ENCODE data around the gene COL9A3. TPM values are rescaled to one million over a fixed set of nuclear protein-coding genes. Genes with fewer than 3 reads are reported as not detected.

The COL9A3 gene
- total RNA-seq, 1 experiment from 2014 or later, result 136 TPM

DNA sequence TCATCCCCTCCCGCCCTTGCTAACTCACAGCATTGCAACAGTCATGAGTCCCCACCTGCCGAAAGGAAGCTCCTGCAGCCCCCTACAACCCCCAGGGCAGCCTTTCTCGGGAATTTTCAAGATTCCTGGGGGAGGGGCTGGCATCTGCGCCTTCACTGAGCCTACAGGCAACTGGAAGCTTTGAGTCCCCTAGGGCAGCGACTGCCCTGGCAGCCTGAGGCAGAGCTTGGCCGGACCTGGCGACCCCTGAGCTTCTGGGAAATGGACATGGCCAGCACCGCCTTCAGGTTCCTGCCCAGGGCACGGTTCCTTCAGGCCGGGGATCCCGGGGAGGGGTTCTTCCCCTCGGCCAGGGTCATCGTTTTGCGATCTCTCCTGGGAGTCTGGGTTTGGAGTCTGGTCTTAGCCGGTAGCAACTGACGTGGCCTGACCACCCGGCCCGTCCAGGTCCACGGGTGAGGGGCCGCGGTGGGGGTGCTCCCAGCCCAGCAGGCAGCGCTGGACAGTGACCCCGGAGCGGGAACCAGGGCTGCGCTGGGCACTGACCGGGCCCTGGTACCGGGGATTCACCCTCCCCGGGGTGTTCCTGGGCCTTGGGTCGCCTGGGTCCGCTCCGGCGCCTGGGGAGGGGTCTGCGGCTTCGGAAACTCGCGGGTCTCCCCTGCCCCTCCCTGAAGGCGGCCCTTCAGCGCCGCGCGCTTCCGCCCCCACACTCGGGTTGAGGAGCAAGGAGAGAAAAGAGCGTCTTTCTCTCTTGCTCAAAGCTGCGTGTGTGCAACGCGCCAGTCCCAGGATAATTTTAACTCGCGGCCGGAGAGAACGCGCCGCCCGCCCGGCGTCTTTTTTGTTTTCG is 593 bp upstream of the COL9A3 start:
- Mint-ChIP-seq H3K27ac (peak overlapping the region; percentile 76; the same call in 1 of the 2 replicates), H3K9me3 (no peaks in the 10 kb centered on the region), H3K4me3 (peak overlapping the region; percentile 65)

DNA sequence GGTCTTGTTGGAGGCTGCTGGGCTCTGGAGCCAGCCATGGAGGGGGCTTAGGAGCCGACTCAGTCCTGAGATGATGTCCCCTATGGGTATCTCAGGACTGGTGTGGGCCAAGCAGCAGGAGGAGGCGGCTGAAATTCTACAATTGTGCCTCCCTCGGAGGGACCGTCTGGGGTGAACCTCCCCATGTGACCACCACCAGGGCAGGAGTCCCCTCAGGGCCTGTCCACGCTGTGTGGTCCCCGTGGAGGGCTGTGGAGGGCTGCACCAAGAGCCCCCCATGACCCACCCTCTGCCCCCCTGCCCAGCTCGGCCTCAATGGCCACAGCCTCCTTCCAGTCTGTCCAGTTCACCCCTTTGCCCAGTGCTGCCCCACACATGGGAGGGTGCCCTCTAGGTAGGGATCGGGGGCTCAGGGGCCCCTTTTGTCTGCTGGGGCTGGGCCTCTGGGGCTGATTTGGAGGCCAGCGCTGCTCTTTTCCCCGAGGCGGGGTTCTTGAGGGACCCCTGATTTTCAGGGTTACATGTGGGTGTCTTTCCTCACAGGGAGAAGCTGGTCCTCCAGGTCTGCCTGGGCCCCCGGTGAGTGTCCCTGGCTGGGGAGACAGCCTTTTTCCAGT is 1.2 kb downstream of the COL9A3 start:
- Mint-ChIP-seq H3K36me3 (no peaks in the 10 kb centered on the region), H3K9me3 (no peaks in the 10 kb centered on the region), H3K27ac (no peak overlapping the region), H3K4me3 (peak overlapping the region; percentile 49), H3K27me3 (ENCODE audit: low read depth) (no peaks in the 10 kb centered on the region; the same call in 1 of the 2 replicates), H3K4me1 (peaks cover 18% of the 10 kb centered on the region)
- POLR2A ChIA-PET, result no interaction called here
- DNase-seq (ENCODE audit: low spot score) (no peak), ATAC-seq (no peak)
- CTCF ChIA-PET, result interaction anchor here (1.2 kb wide), 1 partner anchor 175 kb away, joined by 3 read pairs; the partner anchor contains the start of gene SLCO4A1
- TF ChIP-seq FOXP1 (CRISPR knock-in tag; IDR thresholded peaks at IDR 0.05; ENCODE audit: borderline replicate concordance) (no peak), TCF7 (CRISPR knock-in tag; IDR thresholded peaks at IDR 0.05; ENCODE audit: low read depth) (no peak), ZNF317 (CRISPR knock-in tag; IDR thresholded peaks at IDR 0.05; ENCODE audit: borderline replicate concordance, low read depth) (no peak), ZNF671 (CRISPR knock-in tag; IDR thresholded peaks at IDR 0.05) (no peak), ESRRA (CRISPR knock-in tag; IDR thresholded peaks at IDR 0.05; ENCODE audit: borderline replicate concordance) (no peak), ZBTB21 (CRISPR knock-in tag; IDR thresholded peaks at IDR 0.05; ENCODE audit: borderline replicate concordance) (no peak), NR3C1 (CRISPR knock-in tag; conservative IDR thresholded peaks at IDR 0.05; ENCODE audit: low read depth) (no peak), CBFB (CRISPR knock-in tag; IDR thresholded peaks at IDR 0.05; ENCODE audit: low read depth) (no peak)
- TF ChIP-seq, protein P1, sequence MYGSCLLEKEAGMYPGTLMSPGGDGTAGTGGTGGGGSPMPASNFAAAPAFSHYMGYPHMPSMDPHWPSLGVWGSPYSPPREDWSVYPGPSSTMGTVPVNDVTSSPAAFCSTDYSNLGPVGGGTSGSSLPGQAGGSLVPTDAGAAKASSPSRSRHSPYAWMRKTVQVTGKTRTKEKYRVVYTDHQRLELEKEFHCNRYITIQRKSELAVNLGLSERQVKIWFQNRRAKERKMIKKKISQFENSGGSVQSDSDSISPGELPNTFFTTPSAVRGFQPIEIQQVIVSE (CRISPR knock-in tag; IDR thresholded peaks at IDR 0.05; ENCODE audit: borderline replicate concordance), result no peak

More for the DNA sequence above, 593 bp upstream of the COL9A3 start:
- Mint-ChIP-seq H3K36me3 (peaks cover 3% of the 10 kb centered on the region; the same call in 1 of the 2 replicates), H3K27me3 (ENCODE audit: low read depth) (no peaks in the 10 kb centered on the region; the same call in 1 of the 2 replicates), H3K4me1 (peaks cover 14% of the 10 kb centered on the region)
- ATAC-seq (peak; percentile 74), DNase-seq (ENCODE audit: low spot score) (peak; percentile 88)
- TF ChIP-seq TEAD1 (CRISPR knock-in tag; IDR thresholded peaks at IDR 0.05), result peak; percentile 98
- TF ChIP-seq, protein P1 (CRISPR knock-in tag; IDR thresholded peaks at IDR 0.05; ENCODE audit: borderline replicate concordance), result no peak
- TF ChIP-seq, protein P2, sequence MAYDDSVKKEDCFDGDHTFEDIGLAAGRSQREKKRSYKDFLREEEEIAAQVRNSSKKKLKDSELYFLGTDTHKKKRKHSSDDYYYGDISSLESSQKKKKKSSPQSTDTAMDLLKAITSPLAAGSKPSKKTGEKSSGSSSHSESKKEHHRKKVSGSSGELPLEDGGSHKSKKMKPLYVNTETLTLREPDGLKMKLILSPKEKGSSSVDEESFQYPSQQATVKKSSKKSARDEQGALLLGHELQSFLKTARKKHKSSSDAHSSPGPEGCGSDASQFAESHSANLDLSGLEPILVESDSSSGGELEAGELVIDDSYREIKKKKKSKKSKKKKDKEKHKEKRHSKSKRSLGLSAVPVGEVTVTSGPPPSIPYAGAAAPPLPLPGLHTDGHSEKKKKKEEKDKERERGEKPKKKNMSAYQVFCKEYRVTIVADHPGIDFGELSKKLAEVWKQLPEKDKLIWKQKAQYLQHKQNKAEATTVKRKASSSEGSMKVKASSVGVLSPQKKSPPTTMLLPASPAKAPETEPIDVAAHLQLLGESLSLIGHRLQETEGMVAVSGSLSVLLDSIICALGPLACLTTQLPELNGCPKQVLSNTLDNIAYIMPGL (CRISPR knock-in tag; IDR thresholded peaks at IDR 0.05), result 0 out of 2 replicates have a peak, but pooled peaks have one; percentile 58
- TF ChIP-seq ZBTB21 (CRISPR knock-in tag; IDR thresholded peaks at IDR 0.05; ENCODE audit: borderline replicate concordance), result 0 out of 2 replicates have a peak, but pooled peaks have one; percentile 26
- TF ChIP-seq, protein P3, sequence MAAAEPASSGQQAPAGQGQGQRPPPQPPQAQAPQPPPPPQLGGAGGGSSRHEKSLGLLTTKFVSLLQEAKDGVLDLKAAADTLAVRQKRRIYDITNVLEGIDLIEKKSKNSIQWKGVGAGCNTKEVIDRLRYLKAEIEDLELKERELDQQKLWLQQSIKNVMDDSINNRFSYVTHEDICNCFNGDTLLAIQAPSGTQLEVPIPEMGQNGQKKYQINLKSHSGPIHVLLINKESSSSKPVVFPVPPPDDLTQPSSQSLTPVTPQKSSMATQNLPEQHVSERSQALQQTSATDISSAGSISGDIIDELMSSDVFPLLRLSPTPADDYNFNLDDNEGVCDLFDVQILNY (CRISPR knock-in tag; IDR thresholded peaks at IDR 0.05), result 0 out of 2 replicates have a peak, but pooled peaks have one; percentile 31
- no peak for TF ChIP-seq KAT7 (CRISPR knock-in tag; IDR thresholded peaks at IDR 0.05; ENCODE audit: borderline replicate concordance)
- no peak for TF ChIP-seq ESRRA (CRISPR knock-in tag; IDR thresholded peaks at IDR 0.05; ENCODE audit: borderline replicate concordance)
- TF ChIP-seq ZNF138 (CRISPR knock-in tag; conservative IDR thresholded peaks at IDR 0.05), result 0 out of 2 replicates have a peak, but pooled peaks have one; percentile 12
- peak; percentile 97 for TF ChIP-seq TEAD4 (CRISPR knock-in tag; IDR thresholded peaks at IDR 0.05)
- no peak for TF ChIP-seq SMAD4 (CRISPR knock-in tag; IDR thresholded peaks at IDR 0.05)
- TF ChIP-seq, protein P4, sequence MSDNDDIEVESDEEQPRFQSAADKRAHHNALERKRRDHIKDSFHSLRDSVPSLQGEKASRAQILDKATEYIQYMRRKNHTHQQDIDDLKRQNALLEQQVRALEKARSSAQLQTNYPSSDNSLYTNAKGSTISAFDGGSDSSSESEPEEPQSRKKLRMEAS (CRISPR knock-in tag; IDR thresholded peaks at IDR 0.05), result peak; percentile 44
- TF ChIP-seq, protein P5, sequence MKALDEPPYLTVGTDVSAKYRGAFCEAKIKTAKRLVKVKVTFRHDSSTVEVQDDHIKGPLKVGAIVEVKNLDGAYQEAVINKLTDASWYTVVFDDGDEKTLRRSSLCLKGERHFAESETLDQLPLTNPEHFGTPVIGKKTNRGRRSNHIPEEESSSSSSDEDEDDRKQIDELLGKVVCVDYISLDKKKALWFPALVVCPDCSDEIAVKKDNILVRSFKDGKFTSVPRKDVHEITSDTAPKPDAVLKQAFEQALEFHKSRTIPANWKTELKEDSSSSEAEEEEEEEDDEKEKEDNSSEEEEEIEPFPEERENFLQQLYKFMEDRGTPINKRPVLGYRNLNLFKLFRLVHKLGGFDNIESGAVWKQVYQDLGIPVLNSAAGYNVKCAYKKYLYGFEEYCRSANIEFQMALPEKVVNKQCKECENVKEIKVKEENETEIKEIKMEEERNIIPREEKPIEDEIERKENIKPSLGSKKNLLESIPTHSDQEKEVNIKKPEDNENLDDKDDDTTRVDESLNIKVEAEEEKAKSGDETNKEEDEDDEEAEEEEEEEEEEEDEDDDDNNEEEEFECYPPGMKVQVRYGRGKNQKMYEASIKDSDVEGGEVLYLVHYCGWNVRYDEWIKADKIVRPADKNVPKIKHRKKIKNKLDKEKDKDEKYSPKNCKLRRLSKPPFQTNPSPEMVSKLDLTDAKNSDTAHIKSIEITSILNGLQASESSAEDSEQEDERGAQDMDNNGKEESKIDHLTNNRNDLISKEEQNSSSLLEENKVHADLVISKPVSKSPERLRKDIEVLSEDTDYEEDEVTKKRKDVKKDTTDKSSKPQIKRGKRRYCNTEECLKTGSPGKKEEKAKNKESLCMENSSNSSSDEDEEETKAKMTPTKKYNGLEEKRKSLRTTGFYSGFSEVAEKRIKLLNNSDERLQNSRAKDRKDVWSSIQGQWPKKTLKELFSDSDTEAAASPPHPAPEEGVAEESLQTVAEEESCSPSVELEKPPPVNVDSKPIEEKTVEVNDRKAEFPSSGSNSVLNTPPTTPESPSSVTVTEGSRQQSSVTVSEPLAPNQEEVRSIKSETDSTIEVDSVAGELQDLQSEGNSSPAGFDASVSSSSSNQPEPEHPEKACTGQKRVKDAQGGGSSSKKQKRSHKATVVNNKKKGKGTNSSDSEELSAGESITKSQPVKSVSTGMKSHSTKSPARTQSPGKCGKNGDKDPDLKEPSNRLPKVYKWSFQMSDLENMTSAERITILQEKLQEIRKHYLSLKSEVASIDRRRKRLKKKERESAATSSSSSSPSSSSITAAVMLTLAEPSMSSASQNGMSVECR (CRISPR knock-in tag; IDR thresholded peaks at IDR 0.05; ENCODE audit: borderline replicate concordance), result peak; percentile 29; the same call in 1 of the 2 replicates
- ChIA-PET CTCF (interaction anchor here (0.5 to 3.3 kb wide), 20 partner anchors 8 to 407 kb away, joined by 3 to 19 read pairs (median 4); partner anchors contain the start of genes GID8, MRGBP, NTSR1 and OGFR), POLR2A (interaction anchor here (0.6 to 2.2 kb wide), 10 partner anchors 9 to 173 kb away, joined by 3 to 12 read pairs (median 4); partner anchors contain the start of genes MRGBP and SLCO4A1)

Data from WTC11 (cell line).